Stimulated activated naive CD8-positive, alpha-beta T cell treated with anti-CD3 and anti-CD28 coated beads, Interleukin-15, Interleukin-2, amounts not matched to agents 100 ng/mL and 50 ng/mL, for 24 hours (primary cell): ENCODE results near the gene SLC19A1.
A peak's percentile ranks its signal among the peaks of the same experiment; 100 is the strongest.

Experiments
- H3K27ac Mint-ChIP-seq: one replicate; pipeline ENCODE4 v1.8.0; 2021; ENCODE audit warnings: mild to moderate bottlenecking, mixed read lengths
- H3K27me3 Mint-ChIP-seq: one replicate; pipeline ENCODE4 v1.8.0; 2021; ENCODE audit warnings: mixed read lengths
- H3K36me3 Mint-ChIP-seq: one replicate; pipeline ENCODE4 v1.8.0; 2021; ENCODE audit warnings: low read depth, mixed read lengths
- H3K4me1 Mint-ChIP-seq: one replicate; pipeline ENCODE4 v1.8.0; 2021; ENCODE audit warnings: low read depth, mixed read lengths
- H3K4me3 Mint-ChIP-seq: one replicate; pipeline ENCODE4 v1.8.0; 2021; ENCODE audit warnings: mild to moderate bottlenecking, mixed read lengths
- H3K9me3 Mint-ChIP-seq: one replicate; pipeline ENCODE4 v1.8.0; 2021; ENCODE audit warnings: mixed read lengths

The SLC19A1 gene

GRCh38 chr21:45545691-45546531 is 3.7 kb upstream of the SLC19A1 start:
- H3K9me3 Mint-ChIP-seq = no peaks in the 10 kb centered on the region
- H3K27me3 Mint-ChIP-seq = no peaks in the 10 kb centered on the region
- peaks cover 2% of the 10 kb centered on the region for H3K36me3 Mint-ChIP-seq
- no peak overlapping the region for H3K4me3 Mint-ChIP-seq
- H3K27ac Mint-ChIP-seq = no peak overlapping the region
- peaks cover 24% of the 10 kb centered on the region for H3K4me1 Mint-ChIP-seq

GRCh38 chr21:45545236-45545570 is 3.0 kb upstream of the SLC19A1 start:
- Mint-ChIP-seq H3K9me3 (no peaks in the 10 kb centered on the region), H3K27me3 (no peaks in the 10 kb centered on the region), H3K4me3 (no peak overlapping the region), H3K4me1 (peaks cover 23% of the 10 kb centered on the region), H3K36me3 (peaks cover 8% of the 10 kb centered on the region), H3K27ac (peak overlapping the region; percentile 38)

GRCh38 chr21:45544449-45545235 is 2.4 kb upstream of the SLC19A1 start:
- H3K27me3 Mint-ChIP-seq = no peaks in the 10 kb centered on the region
- peaks cover 8% of the 10 kb centered on the region for H3K36me3 Mint-ChIP-seq
- H3K4me3 Mint-ChIP-seq = no peak overlapping the region
- H3K27ac Mint-ChIP-seq = peak overlapping the region; percentile 38
- no peaks in the 10 kb centered on the region for H3K9me3 Mint-ChIP-seq
- peaks cover 26% of the 10 kb centered on the region for H3K4me1 Mint-ChIP-seq

GRCh38 chr21:45543710-45544448 is 1.6 kb upstream of the SLC19A1 start:
- H3K36me3 Mint-ChIP-seq = peaks cover 8% of the 10 kb centered on the region
- H3K27me3 Mint-ChIP-seq = no peaks in the 10 kb centered on the region
- no peak overlapping the region for H3K27ac Mint-ChIP-seq
- H3K9me3 Mint-ChIP-seq = no peaks in the 10 kb centered on the region
- H3K4me1 Mint-ChIP-seq = peaks cover 24% of the 10 kb centered on the region
- peak overlapping the region; percentile 66 for H3K4me3 Mint-ChIP-seq

GRCh38 chr21:45543371-45543709 is 1.1 kb upstream of the SLC19A1 start:
- Mint-ChIP-seq H3K27ac (no peak overlapping the region), H3K4me3 (peak overlapping the region; percentile 66), H3K27me3 (no peaks in the 10 kb centered on the region), H3K9me3 (no peaks in the 10 kb centered on the region), H3K4me1 (peaks cover 21% of the 10 kb centered on the region), H3K36me3 (peaks cover 8% of the 10 kb centered on the region)

- peaks cover 21% of the 10 kb centered on the region for H3K4me1 Mint-ChIP-seq
- no peak overlapping the region for H3K27ac Mint-ChIP-seq
- H3K4me3 Mint-ChIP-seq = peak overlapping the region; percentile 66
These were observed 579 bp upstream of the SLC19A1 start for GRCh38 chr21:45542667-45543370.

GRCh38 chr21:45541221-45542039 is 810 bp downstream of the SLC19A1 start:
- peak overlapping the region; percentile 89 for H3K4me3 Mint-ChIP-seq
- H3K27ac Mint-ChIP-seq = peak overlapping the region; percentile 91
- peaks cover 14% of the 10 kb centered on the region for H3K36me3 Mint-ChIP-seq
- H3K27me3 Mint-ChIP-seq = no peaks in the 10 kb centered on the region
- H3K9me3 Mint-ChIP-seq = no peaks in the 10 kb centered on the region
- H3K4me1 Mint-ChIP-seq = peaks cover 22% of the 10 kb centered on the region

More at GRCh38 chr21:45542667-45543370, 579 bp upstream of the SLC19A1 start:
- no peaks in the 10 kb centered on the region for H3K27me3 Mint-ChIP-seq
- H3K9me3 Mint-ChIP-seq = no peaks in the 10 kb centered on the region
- H3K36me3 Mint-ChIP-seq = peaks cover 8% of the 10 kb centered on the region

- Mint-ChIP-seq H3K4me3 (peak overlapping the region; percentile 89), H3K4me1 (peaks cover 26% of the 10 kb centered on the region)
These were observed 1.7 kb downstream of the SLC19A1 start for GRCh38 chr21:45540601-45540970.

GRCh38 chr21:45539796-45540600 is 2.2 kb downstream of the SLC19A1 start:
- Mint-ChIP-seq H3K36me3 (peaks cover 28% of the 10 kb centered on the region), H3K4me3 (peak overlapping the region; percentile 89), H3K4me1 (peaks cover 29% of the 10 kb centered on the region), H3K27ac (peak overlapping the region; percentile 91), H3K9me3 (no peaks in the 10 kb centered on the region), H3K27me3 (no peaks in the 10 kb centered on the region)

More at GRCh38 chr21:45540601-45540970, 1.7 kb downstream of the SLC19A1 start:
- no peaks in the 10 kb centered on the region for H3K9me3 Mint-ChIP-seq
- peak overlapping the region; percentile 91 for H3K27ac Mint-ChIP-seq
- peaks cover 22% of the 10 kb centered on the region for H3K36me3 Mint-ChIP-seq
- no peaks in the 10 kb centered on the region for H3K27me3 Mint-ChIP-seq

GRCh38 chr21:45539046-45539795 is 3.0 kb downstream of the SLC19A1 start:
- Mint-ChIP-seq H3K4me3 (no peak overlapping the region), H3K36me3 (peaks cover 28% of the 10 kb centered on the region), H3K27ac (no peak overlapping the region), H3K9me3 (no peaks in the 10 kb centered on the region), H3K27me3 (no peaks in the 10 kb centered on the region), H3K4me1 (peaks cover 29% of the 10 kb centered on the region)

GRCh38 chr21:45538381-45539045 is 3.7 kb downstream of the SLC19A1 start:
- H3K9me3 Mint-ChIP-seq = no peaks in the 10 kb centered on the region
- H3K4me1 Mint-ChIP-seq = peaks cover 28% of the 10 kb centered on the region
- no peaks in the 10 kb centered on the region for H3K27me3 Mint-ChIP-seq
- peaks cover 28% of the 10 kb centered on the region for H3K36me3 Mint-ChIP-seq
- H3K27ac Mint-ChIP-seq = no peak overlapping the region
- no peak overlapping the region for H3K4me3 Mint-ChIP-seq

GRCh38 chr21:45537746-45538291 is 4.4 kb downstream of the SLC19A1 start:
- Mint-ChIP-seq H3K36me3 (peaks cover 28% of the 10 kb centered on the region), H3K27ac (no peak overlapping the region), H3K4me1 (peaks cover 24% of the 10 kb centered on the region), H3K9me3 (no peaks in the 10 kb centered on the region), H3K4me3 (no peak overlapping the region), H3K27me3 (no peaks in the 10 kb centered on the region)
